OCI-LY3 (cell line): ENCODE measurements around the gene PLXNB1.
A peak's percentile ranks its signal among the peaks of the same experiment; 100 is the strongest.

ENCODE experiments used
- EZH2phosphoT487 ChIP-seq: fragments of 200-600 bp; shearing (Covaris generic); IDR thresholded peaks from 2 replicates; pipeline ENCODE4 v1.6.1; 2018; ENCODE audit warnings: antibody characterized with exemption, mixed run types, low read depth
- TF ChIP-seq, protein P1 (sequence below): fragments of 200-600, 300-600 bp; sonication (generic); IDR thresholded peaks from 2 replicates; pipeline ENCODE4 v1.5.1; 2014; ENCODE audit warnings: antibody characterized with exemption, low read length, low read depth

DNA sequence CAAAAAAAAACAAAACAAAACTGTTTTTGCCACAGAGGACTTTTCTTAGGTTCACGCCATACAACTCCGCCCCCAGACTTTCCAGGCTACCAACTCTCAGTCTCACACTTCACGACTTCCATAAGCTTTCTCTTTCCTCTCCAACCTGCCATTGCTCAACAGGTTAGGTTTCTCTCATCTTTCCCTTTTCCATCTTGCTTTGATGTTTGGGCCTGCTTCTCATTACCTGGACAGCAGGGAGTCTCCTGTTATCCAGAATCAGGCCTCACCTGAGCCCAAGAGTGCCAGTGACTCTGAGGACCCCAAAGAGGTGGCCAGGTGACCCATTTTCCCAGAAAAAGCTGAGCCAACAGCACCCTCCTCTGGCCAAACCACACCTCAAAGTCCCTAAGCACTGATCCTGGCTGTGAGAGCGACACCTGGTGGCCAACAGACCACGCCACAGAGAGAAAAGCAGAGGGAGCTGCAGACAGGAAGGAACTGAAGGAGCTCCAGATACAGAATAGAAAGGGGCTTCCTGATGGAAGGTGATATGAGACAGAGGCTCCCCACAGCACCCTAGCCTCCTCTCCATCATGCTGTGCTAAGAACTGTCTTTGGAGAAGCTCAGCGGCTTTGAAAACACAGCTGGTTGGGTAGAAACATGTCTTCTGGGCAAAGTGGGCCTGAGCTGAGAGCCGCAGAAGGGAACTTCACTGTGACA, 6.0 kb upstream of the PLXNB1 start:
- TF ChIP-seq, protein P1, sequence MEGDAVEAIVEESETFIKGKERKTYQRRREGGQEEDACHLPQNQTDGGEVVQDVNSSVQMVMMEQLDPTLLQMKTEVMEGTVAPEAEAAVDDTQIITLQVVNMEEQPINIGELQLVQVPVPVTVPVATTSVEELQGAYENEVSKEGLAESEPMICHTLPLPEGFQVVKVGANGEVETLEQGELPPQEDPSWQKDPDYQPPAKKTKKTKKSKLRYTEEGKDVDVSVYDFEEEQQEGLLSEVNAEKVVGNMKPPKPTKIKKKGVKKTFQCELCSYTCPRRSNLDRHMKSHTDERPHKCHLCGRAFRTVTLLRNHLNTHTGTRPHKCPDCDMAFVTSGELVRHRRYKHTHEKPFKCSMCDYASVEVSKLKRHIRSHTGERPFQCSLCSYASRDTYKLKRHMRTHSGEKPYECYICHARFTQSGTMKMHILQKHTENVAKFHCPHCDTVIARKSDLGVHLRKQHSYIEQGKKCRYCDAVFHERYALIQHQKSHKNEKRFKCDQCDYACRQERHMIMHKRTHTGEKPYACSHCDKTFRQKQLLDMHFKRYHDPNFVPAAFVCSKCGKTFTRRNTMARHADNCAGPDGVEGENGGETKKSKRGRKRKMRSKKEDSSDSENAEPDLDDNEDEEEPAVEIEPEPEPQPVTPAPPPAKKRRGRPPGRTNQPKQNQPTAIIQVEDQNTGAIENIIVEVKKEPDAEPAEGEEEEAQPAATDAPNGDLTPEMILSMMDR = peak; percentile 100
- TF ChIP-seq EZH2phosphoT487 = no peak
